GM23338 (cell line): ENCODE measurements around the gene TCEA2. TPM values are rescaled to one million over a fixed set of nuclear protein-coding genes. Genes with fewer than 3 reads are reported as not detected.

ENCODE experiments used
- ATAC-seq: fragments of 200-7000 bp; cut with Tn5 transposase; 3 replicates; pipeline ENCODE4 v1.9.1; 2020
- DNase-seq: peaks from one replicate; pipeline ENCODE4 v3.0.0-alpha.2; 2015; ENCODE audit warnings: low spot score
- H2AFZ ChIP-seq: fragments of 200-600 bp; sonication (generic); 2 replicates; pipeline ENCODE4 v1.8.0; 2016; ENCODE audit warnings: antibody characterized with exemption, mild to moderate bottlenecking, moderate library complexity
- H3F3A ChIP-seq: fragments of 200-600 bp; sonication (generic); replicated peaks from 2 replicates; pipeline ENCODE4 v1.8.0; 2017; ENCODE audit warnings: antibody characterized with exemption, mixed run types, low read depth
- H3K27ac ChIP-seq: fragments of 200-600 bp; sonication (generic); 2 replicates; pipeline ENCODE4 v1.6.1; 2016; ENCODE audit warnings: low read depth
- H3K27me3 ChIP-seq: fragments of 200-600 bp; sonication (generic); 2 replicates; pipeline ENCODE4 v1.8.0; 2016; ENCODE audit warnings: mild to moderate bottlenecking, mixed run types, moderate library complexity; ENCODE audit not compliant: insufficient read depth
- H3K36me3 ChIP-seq: fragments of 200-600 bp; sonication (generic); 2 replicates; pipeline ENCODE4 v1.8.0; 2016; ENCODE audit warnings: mild to moderate bottlenecking; ENCODE audit not compliant: insufficient read depth
- H3K4me1 ChIP-seq: fragments of 200-600 bp; sonication (generic); 2 replicates; pipeline ENCODE4 v1.8.0; 2016; ENCODE audit warnings: mild to moderate bottlenecking, moderate library complexity; ENCODE audit not compliant: insufficient read depth
- H3K4me2 ChIP-seq: fragments of 200-600 bp; sonication (generic); 2 replicates; pipeline ENCODE4 v1.7.1; 2017; ENCODE audit warnings: mixed run types
- H3K4me3 ChIP-seq: fragments of 200-600 bp; sonication (generic); 2 replicates; pipeline ENCODE4 v1.6.1; 2016; ENCODE audit warnings: mixed run types
- H3K79me2 ChIP-seq: fragments of 200-600 bp; sonication (generic); replicated peaks from 2 replicates; pipeline ENCODE4 v1.8.0; 2017; ENCODE audit warnings: mild to moderate bottlenecking; ENCODE audit not compliant: insufficient read depth
- H3K9me2 ChIP-seq: fragments of 200-600 bp; sonication (generic); 2 replicates; pipeline ENCODE4 v1.8.0; 2017; ENCODE audit not compliant: insufficient read depth
- H4K20me1 ChIP-seq: fragments of 200-600 bp; sonication (generic); replicated peaks from 2 replicates; pipeline ENCODE4 v1.8.0; 2017; ENCODE audit warnings: mild to moderate bottlenecking; ENCODE audit not compliant: insufficient read depth
- H3K27ac Mint-ChIP-seq: 2 replicates; pipeline ENCODE4 v1.8.0; 2020; ENCODE audit warnings: inconsistent platforms, mild to moderate bottlenecking, moderate library complexity, mixed read lengths
- H3K27me3 Mint-ChIP-seq: 3 replicates; pipeline ENCODE4 v1.8.0; 2022; ENCODE audit warnings: low read depth, mild to moderate bottlenecking, moderate library complexity, mixed read lengths, inconsistent platforms; ENCODE audit not compliant: insufficient read depth, poor library complexity
- H3K36me3 Mint-ChIP-seq: 3 replicates; pipeline ENCODE4 v1.8.0; 2021; ENCODE audit warnings: low read depth, mild to moderate bottlenecking, inconsistent platforms, moderate library complexity, mixed read lengths
- H3K4me1 Mint-ChIP-seq: 3 replicates; pipeline ENCODE4 v1.8.0; 2020; ENCODE audit warnings: mild to moderate bottlenecking, inconsistent platforms, mixed read lengths
- H3K4me3 Mint-ChIP-seq: 3 replicates; pipeline ENCODE4 v1.8.0; 2021; ENCODE audit warnings: moderate library complexity, mild to moderate bottlenecking, inconsistent platforms, mixed read lengths
- H3K9me3 Mint-ChIP-seq: 3 replicates; pipeline ENCODE4 v1.8.0; 2020; ENCODE audit warnings: moderate library complexity, mild to moderate bottlenecking, inconsistent platforms, mixed read lengths
- CREB1 ChIP-seq: fragments of 250-450 bp; sonication (Bioruptor Pico); IDR thresholded peaks from 2 replicates; pipeline ENCODE4 v1.5.0; 2020; ENCODE audit warnings: low read depth, mild to moderate bottlenecking, moderate library complexity
- EZH2 ChIP-seq: fragments of 200-600 bp; sonication (generic); IDR thresholded peaks from one replicate; pipeline ENCODE4 v1.8.0; 2017; ENCODE audit warnings: antibody characterized with exemption, mild to moderate bottlenecking, low read depth; ENCODE audit not compliant: unreplicated experiment
- EZH2phosphoT487 ChIP-seq: fragments of 200-600 bp; sonication (generic); IDR thresholded peaks from one replicate; pipeline ENCODE4 v1.8.1; 2018; ENCODE audit warnings: antibody characterized with exemption; ENCODE audit not compliant: unreplicated experiment
- JUNB ChIP-seq: IDR thresholded peaks from one replicate; pipeline ENCODE4 v1.6.1; 2016; ENCODE audit warnings: antibody characterized with exemption; ENCODE audit not compliant: unreplicated experiment
- NANOG ChIP-seq: IDR thresholded peaks from 2 replicates; pipeline ENCODE4 v1.6.1; 2016; ENCODE audit warnings: antibody characterized with exemption, borderline replicate concordance
- POLR2AphosphoS5 ChIP-seq: IDR thresholded peaks from 2 replicates; pipeline ENCODE4 v1.6.1; 2016; ENCODE audit warnings: antibody characterized with exemption, low read depth
- STAT1 ChIP-seq: IDR thresholded peaks from one replicate; pipeline ENCODE4 v1.6.1; 2016; ENCODE audit warnings: antibody characterized with exemption; ENCODE audit not compliant: unreplicated experiment
- ZNF114 ChIP-seq: fragments of 250-450 bp; sonication (Bioruptor Pico); IDR thresholded peaks from 2 replicates; pipeline ENCODE4 v1.5.0; 2020; ENCODE audit warnings: mild to moderate bottlenecking, moderate library complexity
- ZNF331 ChIP-seq: fragments of 250-450 bp; sonication (Bioruptor Pico); IDR thresholded peaks from 2 replicates; pipeline ENCODE4 v1.5.0; 2020; ENCODE audit warnings: low read depth, mild to moderate bottlenecking, moderate library complexity
- polyA plus RNA-seq: library from polyadenylated mRNA; unstranded; fragments of >200 nt; fragmentation: Nextera tagmentation; extraction: Ambion mirVana; gene quantifications from 2 replicates; pipeline ENCODE4 v1.2.1, GENCODE V29; 2016
- total RNA-seq: library from RNA; depleted of rRNA; stranded (reverse); fragments of >200 nt; shearing (Covaris generic); gene quantifications from 2 replicates; pipeline ENCODE4 v1.2.3, GENCODE V29; 2014
- TF ChIP-seq, protein P1 (sequence below), 2 experiments: fragments of 200-600 bp in 1 of 2; sonication (generic) in 1 of 2; conservative IDR thresholded peaks; 2 replicates each; pipeline versions ENCODE4 v1.5.1 to v1.6.1; 2016 to 2017; ENCODE audit warnings: antibody characterized with exemption in 2 of 2, low read depth in 2 of 2, mild to moderate bottlenecking in 2 of 2, moderate library complexity in 1 of 2
- TF ChIP-seq, protein P2 (sequence below): fragments of 250-450 bp; sonication (Bioruptor Pico); IDR thresholded peaks from 2 replicates; pipeline ENCODE4 v1.5.0; 2020; ENCODE audit warnings: mild to moderate bottlenecking, moderate library complexity
- TF ChIP-seq, protein P3 (sequence below): IDR thresholded peaks from one replicate; pipeline ENCODE4 v1.6.1; 2018; ENCODE audit warnings: antibody characterized with exemption; ENCODE audit not compliant: unreplicated experiment
- TF ChIP-seq, protein P4 (sequence below): IDR thresholded peaks from 2 replicates; pipeline ENCODE4 v1.6.1; 2016; ENCODE audit warnings: antibody characterized with exemption

TCEA2 gene
- total and polyA plus RNA-seq, 2 experiments from 2014 or later = 21.0 to 54.4 TPM

DNA sequence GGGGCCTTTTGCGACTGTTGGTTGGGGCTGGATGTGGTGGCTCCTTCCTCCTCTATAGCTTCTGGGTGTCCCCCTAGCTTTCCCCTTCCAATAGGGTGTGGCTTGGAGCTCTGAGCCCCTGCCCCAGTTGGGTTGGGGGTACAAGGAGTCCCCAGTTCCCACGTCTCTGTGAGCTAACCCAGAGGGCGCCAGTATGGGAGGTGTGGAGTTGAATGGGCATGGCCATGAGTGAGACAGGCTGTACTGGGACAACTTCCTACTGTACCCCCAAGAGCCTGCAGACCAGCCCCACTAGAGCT is 25.9 kb upstream of the TCEA2 start:
- Mint-ChIP-seq H3K4me3 (no peak overlapping the region), H3K27ac (no peak overlapping the region), H3K36me3 (peaks cover 6% of the 10 kb centered on the region), H3K4me1 (peaks cover 32% of the 10 kb centered on the region), H3K9me3 (no peaks in the 10 kb centered on the region), H3K27me3 (peaks cover 48% of the 10 kb centered on the region)
- DNase-seq = no peak
- H3K27me3 ChIP-seq = peaks cover 49% of the 10 kb centered on the region
- peak overlapping the region; percentile 91 for H3K4me2 ChIP-seq
- peaks cover 10% of the 10 kb centered on the region; the same call in 1 of the 2 replicates for H3F3A ChIP-seq
- no peaks in the 10 kb centered on the region for H4K20me1 ChIP-seq
- H2AFZ ChIP-seq = no peak overlapping the region
- ATAC-seq = no peak
- no peaks in the 10 kb centered on the region for H3K9me2 ChIP-seq
- H3K4me1 ChIP-seq = peaks cover 38% of the 10 kb centered on the region
- no peak overlapping the region for H3K27ac ChIP-seq
- H3K79me2 ChIP-seq = no peaks in the 10 kb centered on the region
- TF ChIP-seq CREB1 (CRISPR knock-in tag) (no peak), NANOG (no peak), EZH2 (no peak), STAT1 (no peak), ZNF114 (CRISPR knock-in tag) (no peak), JUNB (no peak), EZH2phosphoT487 (no peak), ZNF331 (CRISPR knock-in tag) (no peak), POLR2AphosphoS5 (no peak)
- TF ChIP-seq, protein P1, sequence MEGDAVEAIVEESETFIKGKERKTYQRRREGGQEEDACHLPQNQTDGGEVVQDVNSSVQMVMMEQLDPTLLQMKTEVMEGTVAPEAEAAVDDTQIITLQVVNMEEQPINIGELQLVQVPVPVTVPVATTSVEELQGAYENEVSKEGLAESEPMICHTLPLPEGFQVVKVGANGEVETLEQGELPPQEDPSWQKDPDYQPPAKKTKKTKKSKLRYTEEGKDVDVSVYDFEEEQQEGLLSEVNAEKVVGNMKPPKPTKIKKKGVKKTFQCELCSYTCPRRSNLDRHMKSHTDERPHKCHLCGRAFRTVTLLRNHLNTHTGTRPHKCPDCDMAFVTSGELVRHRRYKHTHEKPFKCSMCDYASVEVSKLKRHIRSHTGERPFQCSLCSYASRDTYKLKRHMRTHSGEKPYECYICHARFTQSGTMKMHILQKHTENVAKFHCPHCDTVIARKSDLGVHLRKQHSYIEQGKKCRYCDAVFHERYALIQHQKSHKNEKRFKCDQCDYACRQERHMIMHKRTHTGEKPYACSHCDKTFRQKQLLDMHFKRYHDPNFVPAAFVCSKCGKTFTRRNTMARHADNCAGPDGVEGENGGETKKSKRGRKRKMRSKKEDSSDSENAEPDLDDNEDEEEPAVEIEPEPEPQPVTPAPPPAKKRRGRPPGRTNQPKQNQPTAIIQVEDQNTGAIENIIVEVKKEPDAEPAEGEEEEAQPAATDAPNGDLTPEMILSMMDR (conservative IDR thresholded peaks at IDR 0.05; ENCODE audit: low read depth in 2 of 2) = no peak
- TF ChIP-seq, protein P2, sequence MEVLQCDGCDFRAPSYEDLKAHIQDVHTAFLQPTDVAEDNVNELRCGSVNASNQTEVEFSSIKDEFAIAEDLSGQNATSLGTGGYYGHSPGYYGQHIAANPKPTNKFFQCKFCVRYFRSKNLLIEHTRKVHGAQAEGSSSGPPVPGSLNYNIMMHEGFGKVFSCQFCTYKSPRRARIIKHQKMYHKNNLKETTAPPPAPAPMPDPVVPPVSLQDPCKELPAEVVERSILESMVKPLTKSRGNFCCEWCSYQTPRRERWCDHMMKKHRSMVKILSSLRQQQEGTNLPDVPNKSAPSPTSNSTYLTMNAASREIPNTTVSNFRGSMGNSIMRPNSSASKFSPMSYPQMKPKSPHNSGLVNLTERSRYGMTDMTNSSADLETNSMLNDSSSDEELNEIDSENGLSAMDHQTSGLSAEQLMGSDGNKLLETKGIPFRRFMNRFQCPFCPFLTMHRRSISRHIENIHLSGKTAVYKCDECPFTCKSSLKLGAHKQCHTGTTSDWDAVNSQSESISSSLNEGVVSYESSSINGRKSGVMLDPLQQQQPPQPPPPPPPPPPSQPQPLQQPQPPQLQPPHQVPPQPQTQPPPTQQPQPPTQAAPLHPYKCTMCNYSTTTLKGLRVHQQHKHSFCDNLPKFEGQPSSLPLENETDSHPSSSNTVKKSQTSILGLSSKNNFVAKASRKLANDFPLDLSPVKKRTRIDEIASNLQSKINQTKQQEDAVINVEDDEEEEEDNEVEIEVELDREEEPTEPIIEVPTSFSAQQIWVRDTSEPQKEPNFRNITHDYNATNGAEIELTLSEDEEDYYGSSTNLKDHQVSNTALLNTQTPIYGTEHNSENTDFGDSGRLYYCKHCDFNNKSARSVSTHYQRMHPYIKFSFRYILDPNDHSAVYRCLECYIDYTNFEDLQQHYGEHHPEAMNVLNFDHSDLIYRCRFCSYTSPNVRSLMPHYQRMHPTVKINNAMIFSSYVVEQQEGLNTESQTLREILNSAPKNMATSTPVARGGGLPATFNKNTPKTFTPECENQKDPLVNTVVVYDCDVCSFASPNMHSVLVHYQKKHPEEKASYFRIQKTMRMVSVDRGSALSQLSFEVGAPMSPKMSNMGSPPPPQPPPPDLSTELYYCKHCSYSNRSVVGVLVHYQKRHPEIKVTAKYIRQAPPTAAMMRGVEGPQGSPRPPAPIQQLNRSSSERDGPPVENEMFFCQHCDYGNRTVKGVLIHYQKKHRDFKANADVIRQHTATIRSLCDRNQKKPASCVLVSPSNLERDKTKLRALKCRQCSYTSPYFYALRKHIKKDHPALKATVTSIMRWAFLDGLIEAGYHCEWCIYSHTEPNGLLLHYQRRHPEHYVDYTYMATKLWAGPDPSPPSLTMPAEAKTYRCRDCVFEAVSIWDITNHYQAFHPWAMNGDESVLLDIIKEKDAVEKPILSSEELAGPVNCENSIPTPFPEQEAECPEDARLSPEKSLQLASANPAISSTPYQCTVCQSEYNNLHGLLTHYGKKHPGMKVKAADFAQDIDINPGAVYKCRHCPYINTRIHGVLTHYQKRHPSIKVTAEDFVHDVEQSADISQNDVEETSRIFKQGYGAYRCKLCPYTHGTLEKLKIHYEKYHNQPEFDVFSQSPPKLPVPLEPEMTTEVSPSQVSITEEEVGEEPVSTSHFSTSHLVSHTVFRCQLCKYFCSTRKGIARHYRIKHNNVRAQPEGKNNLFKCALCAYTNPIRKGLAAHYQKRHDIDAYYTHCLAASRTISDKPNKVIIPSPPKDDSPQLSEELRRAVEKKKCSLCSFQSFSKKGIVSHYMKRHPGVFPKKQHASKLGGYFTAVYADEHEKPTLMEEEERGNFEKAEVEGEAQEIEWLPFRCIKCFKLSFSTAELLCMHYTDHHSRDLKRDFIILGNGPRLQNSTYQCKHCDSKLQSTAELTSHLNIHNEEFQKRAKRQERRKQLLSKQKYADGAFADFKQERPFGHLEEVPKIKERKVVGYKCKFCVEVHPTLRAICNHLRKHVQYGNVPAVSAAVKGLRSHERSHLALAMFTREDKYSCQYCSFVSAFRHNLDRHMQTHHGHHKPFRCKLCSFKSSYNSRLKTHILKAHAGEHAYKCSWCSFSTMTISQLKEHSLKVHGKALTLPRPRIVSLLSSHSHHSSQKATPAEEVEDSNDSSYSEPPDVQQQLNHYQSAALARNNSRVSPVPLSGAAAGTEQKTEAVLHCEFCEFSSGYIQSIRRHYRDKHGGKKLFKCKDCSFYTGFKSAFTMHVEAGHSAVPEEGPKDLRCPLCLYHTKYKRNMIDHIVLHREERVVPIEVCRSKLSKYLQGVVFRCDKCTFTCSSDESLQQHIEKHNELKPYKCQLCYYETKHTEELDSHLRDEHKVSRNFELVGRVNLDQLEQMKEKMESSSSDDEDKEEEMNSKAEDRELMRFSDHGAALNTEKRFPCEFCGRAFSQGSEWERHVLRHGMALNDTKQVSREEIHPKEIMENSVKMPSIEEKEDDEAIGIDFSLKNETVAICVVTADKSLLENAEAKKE = no peak
- TF ChIP-seq, protein P3, sequence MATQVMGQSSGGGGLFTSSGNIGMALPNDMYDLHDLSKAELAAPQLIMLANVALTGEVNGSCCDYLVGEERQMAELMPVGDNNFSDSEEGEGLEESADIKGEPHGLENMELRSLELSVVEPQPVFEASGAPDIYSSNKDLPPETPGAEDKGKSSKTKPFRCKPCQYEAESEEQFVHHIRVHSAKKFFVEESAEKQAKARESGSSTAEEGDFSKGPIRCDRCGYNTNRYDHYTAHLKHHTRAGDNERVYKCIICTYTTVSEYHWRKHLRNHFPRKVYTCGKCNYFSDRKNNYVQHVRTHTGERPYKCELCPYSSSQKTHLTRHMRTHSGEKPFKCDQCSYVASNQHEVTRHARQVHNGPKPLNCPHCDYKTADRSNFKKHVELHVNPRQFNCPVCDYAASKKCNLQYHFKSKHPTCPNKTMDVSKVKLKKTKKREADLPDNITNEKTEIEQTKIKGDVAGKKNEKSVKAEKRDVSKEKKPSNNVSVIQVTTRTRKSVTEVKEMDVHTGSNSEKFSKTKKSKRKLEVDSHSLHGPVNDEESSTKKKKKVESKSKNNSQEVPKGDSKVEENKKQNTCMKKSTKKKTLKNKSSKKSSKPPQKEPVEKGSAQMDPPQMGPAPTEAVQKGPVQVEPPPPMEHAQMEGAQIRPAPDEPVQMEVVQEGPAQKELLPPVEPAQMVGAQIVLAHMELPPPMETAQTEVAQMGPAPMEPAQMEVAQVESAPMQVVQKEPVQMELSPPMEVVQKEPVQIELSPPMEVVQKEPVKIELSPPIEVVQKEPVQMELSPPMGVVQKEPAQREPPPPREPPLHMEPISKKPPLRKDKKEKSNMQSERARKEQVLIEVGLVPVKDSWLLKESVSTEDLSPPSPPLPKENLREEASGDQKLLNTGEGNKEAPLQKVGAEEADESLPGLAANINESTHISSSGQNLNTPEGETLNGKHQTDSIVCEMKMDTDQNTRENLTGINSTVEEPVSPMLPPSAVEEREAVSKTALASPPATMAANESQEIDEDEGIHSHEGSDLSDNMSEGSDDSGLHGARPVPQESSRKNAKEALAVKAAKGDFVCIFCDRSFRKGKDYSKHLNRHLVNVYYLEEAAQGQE = no peak
- TF ChIP-seq, protein P4, sequence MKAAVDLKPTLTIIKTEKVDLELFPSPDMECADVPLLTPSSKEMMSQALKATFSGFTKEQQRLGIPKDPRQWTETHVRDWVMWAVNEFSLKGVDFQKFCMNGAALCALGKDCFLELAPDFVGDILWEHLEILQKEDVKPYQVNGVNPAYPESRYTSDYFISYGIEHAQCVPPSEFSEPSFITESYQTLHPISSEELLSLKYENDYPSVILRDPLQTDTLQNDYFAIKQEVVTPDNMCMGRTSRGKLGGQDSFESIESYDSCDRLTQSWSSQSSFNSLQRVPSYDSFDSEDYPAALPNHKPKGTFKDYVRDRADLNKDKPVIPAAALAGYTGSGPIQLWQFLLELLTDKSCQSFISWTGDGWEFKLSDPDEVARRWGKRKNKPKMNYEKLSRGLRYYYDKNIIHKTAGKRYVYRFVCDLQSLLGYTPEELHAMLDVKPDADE = no peak
- H3K4me3 ChIP-seq = peak overlapping the region; percentile 79; the same call in 1 of the 2 replicates
- H3K36me3 ChIP-seq = no peaks in the 10 kb centered on the region
